SIG-M5 treated with dmso at 0.1 percent for 504 hours (cell line): ENCODE results near the gene BTBD9.

ENCODE experiments used
- DNase-seq: peaks from one replicate; lab custom pipeline; 2025; ENCODE audit not compliant: unreplicated experiment; lab: John Stamatoyannopoulos, UW

BTBD9 gene

GRCh38 chr6:38187811-38188590, 451.7 kb downstream of the BTBD9 start:
- DNase-seq: no peak

- no peak for DNase-seq
Measured at GRCh38 chr6:38187325-38187724, 452.4 kb downstream of the BTBD9 start.

DNA sequence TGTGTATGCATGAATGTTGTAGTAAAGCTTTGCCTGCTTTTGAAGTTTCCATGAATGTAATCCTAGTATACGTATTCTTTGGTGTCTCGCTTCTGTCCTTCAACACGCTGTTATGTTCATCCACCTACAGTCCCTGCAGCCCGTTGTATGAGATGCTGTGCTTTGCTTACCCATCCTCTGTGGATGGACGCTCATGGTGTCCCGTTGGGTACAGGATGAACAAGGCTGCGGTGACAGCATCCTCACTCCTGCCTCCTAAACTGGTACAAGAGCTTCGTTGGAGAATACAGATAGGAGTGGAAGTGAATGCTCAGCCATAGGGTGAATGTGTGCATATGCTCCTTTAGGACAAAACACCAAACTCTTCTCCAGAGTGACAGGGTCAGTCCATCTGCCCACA, 454.0 kb downstream of the BTBD9 start:
- DNase-seq: no peak

DNA sequence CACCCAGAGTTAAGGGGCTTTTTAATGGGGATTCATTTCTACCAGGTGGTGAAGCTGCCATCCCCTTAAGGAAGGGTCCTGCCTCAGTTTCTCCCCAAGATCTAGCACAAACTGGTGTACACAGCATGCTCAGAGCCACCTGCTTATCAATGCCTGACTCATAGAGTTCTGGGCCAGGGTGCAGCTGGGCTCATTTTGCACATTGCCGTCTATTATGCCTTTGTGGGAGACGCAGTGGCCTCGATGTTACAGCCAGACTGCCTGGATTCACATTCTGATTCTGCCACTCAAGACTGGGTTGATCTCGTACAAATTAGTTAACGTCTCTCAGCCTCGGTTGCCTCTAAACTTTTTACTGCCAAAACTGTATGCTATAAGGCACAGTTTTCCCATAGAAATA, 454.5 kb downstream of the BTBD9 start:
- DNase-seq: no peak

DNA sequence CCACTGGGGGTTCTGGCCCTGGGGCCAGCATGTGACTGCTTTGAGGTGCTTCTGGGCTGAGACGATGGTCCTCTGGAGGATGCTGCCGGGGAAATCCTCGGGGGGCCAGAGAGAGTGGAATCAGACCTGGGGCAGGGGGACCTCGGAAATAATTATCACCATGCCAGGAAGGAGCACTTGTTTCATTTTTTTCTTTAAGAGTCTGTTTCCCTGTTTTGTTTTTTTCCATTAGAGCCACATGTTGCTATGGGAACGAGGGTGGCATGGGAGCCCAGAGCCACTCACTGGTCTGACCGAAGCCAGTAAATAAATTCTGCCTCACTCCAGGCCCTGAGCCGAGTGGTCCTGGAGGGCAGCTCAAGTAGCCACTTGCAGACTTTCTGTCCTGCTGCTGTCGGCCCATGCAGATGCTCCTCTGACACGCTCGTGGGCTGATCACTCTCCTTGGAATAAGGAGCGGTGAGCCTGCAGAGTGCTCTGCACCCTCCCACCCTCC, 455.1 kb downstream of the BTBD9 start:
- no peak for DNase-seq

DNA sequence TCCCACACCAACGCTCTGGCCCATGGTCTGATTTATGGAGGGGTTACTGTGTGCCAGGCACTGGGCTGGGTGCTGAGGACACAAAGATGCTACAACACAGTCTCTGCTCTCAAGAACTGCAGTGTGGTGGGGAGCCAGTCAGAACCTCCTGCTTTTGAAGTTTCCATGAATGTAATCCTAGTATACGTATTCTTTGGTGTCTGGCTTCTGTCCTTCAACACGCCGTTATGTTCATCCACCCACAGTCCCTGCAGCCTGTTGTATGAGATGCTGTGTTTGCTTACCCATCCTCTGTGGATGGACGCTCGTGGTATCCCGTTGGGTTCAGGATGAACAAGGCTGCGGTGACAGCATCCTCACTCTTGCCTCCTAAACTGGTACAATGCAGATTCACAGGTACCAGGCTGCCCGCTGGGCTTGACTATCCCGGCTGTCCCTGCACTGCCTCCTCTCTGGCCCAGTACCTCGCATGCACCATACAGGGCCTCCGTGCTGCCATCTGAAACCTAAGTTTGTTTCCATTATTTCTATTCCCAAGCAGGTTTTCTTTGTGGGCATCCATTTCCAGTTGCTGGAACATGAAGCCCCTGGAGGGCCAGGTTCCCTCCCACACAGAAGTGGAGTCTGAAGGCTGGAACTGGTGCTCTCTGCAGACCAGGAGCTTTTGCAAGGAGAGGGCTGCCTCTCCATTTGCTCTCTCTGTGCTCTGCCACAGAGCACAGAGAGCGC, 455.7 kb downstream of the BTBD9 start:
- no peak for DNase-seq

DNA sequence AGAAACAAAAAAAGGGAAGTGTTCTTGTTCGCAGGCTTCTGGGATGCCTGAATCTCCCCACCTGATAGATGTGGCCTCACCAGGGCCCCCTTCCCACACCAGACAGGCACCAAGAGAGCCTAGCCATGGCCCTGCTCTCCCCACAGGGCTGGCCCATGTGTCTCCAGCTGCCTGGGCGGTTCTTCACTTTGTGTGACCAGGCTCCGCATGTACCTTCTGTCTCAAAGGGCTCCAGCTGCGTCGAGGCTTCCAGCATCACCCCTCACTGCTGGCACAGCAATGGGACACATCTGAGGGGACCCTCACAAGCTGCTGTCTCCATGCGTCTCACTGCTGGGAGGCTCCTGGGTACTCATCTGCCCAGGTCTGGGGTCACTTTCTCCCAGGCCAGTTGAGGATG, 457.3 kb downstream of the BTBD9 start:
- no peak for DNase-seq

GRCh38 chr6:38180586-38180985, 459.1 kb downstream of the BTBD9 start:
- no peak for DNase-seq

DNA sequence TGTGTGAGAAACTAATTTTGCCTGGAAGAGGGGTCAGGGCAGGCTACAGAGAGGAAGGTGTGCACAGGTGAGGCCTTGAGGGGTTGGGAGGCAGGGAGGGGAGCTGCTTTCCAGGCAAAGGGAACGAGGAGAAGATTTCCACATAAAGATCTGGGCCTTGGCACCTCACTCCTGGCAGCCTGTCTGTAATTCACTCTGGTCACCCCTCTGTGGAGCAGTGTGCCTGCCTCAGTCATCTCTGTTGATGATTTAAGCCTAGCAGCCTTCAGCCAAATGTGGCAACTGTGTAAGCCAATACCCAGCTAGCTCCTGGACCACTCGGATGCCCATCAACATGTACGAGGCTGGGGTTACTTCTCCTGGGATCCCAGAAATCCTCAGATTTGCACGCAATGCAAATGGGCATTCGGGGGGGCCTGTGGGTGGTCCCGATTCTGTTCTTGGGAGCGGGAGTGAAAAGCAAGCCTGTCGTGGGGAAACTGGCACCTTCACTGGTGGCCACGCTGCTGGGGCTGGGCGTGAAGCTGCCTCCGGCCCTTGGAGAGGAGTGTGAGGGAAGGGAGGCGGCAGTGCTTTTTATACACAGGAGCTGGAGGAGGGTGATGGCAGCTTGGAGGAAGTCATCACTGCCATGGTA, 459.8 kb downstream of the BTBD9 start:
- DNase-seq: no peak

DNA sequence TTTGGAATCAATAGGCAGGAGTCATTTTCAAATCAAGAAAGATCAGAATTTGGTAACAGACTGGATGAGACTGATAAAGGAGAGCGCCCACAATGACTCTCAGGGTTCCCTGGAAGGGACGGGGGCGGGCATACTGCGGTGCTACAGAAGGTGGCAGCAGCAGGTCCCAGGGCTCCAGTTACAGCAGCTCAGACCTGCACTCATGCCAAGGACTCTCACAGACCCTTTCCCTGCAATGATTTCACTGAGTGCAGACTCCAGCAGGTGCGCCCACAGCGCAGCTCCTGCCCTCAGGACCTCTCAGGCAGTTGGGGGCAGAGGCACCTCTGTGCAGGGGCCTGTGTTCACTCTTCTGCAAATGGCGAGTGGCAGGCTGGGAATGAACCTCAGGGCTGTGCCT, 460.4 kb downstream of the BTBD9 start:
- DNase-seq: no peak

- DNase-seq: no peak
Measured at GRCh38 chr6:38178584-38178886, 461.2 kb downstream of the BTBD9 start.

GRCh38 chr6:38177882-38178583, 461.7 kb downstream of the BTBD9 start:
- no peak for DNase-seq

- no peak for DNase-seq
Measured at GRCh38 chr6:38176797-38177751, 462.7 kb downstream of the BTBD9 start.

- no peak for DNase-seq
Measured at GRCh38 chr6:38175786-38176185, 463.9 kb downstream of the BTBD9 start.

GRCh38 chr6:38174806-38175495, 464.8 kb downstream of the BTBD9 start:
- no peak for DNase-seq

DNA sequence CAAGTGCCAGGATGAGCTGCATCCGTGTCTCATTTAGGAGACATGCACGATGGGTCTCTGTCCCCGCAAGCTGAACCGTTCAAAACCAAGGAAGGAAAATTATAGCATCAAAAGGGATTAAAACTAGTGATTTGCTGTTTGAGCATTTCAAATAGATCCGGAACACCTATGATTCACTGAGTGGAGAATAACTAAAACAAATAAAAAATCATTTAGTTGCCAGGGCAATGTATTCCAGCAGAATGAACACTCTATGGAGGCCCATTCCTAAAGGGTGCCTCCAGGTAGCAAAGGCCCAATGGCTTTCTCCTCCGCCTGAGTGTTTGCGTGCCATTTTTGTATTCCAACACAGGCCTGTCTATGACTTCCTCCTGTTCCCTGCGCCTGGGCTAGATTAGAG, 465.4 kb downstream of the BTBD9 start:
- no peak for DNase-seq

DNA sequence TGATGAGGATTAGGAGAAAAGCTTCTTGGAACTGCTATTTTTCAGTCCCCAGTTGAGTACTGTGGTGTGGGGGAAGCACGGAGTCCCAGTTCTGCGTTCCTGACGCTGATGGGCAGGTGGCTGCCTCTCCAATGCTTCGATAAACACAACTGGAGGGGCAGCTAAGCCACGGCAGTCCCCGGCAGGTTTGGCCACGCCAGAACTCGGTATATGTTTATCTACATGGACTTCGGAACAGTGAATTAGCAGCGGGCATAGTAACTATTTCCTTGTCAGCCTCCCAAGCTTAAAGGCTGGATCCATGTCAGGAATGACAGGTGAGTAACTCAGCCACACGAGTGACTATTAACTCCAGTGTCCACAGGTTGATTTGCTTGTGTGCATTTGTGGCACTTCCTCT, 465.8 kb downstream of the BTBD9 start:
- DNase-seq: no peak

DNA sequence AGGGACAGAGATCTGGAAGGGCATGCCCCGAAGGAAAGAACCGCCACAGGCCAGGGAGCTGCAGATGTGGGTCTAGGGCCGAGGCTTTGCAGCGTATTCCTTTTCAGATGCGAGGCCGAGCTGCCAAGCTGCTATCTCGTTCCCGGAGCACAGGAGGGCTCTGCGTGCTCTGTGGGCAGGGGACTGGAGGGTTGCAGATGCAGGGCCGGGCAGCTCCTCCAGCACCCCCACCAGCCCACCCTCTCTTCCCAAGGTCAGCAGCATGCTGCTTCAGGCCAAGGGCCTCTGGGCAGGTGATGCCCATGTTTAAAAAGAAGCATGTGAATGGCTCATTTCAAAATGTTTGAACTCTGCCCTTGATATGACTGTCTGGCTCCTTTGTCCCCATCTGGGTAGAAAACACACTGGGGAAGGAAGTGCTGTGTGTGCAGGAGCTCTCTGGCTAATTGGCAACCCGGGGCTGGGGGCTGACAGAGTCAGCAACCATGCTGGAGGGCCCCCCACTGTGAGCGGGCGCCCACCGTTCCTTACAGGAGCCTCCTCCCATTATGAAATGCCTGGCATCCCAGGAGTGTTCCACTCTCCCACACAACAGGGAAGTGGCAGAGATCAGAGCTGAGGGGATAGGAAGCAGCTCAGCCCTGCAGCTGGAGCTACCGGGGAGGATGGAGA, 466.9 kb downstream of the BTBD9 start:
- DNase-seq: no peak

GRCh38 chr6:38171997-38172738, 467.6 kb downstream of the BTBD9 start:
- no peak for DNase-seq
